ENCODE measurements around the gene MED16. TPM values are rescaled to one million over a fixed set of nuclear protein-coding genes. Genes with fewer than 3 reads are reported as not detected.
"Not testable (repeated sequence)": the region's sequence is repeated elsewhere in the genome, so short reads cannot be mapped to it uniquely, and the experiment has no call there.

The MED16 gene
- total RNA-seq, 2 donors from 2014 or later, result 29.4 to 33.6 TPM

- peak; percentile 70 for DNase-seq (ENCODE audit: low spot score)
- intact Hi-C loops (cut with DNase I), result loop anchor here in 1 of 2 donors (10.0 kb wide), 1 partner anchor 295 kb away; the partner anchor contains the start of gene SBNO2
These were observed 13.1 kb downstream of the MED16 start for GRCh38 chr19:879711-880438.

GRCh38 chr19:878751-879561 is 14.0 kb downstream of the MED16 start:
- intact Hi-C loops (cut with DNase I), result not testable (repeated sequence)
- DNase-seq (ENCODE audit: low spot score), result peak; percentile 78

DNA sequence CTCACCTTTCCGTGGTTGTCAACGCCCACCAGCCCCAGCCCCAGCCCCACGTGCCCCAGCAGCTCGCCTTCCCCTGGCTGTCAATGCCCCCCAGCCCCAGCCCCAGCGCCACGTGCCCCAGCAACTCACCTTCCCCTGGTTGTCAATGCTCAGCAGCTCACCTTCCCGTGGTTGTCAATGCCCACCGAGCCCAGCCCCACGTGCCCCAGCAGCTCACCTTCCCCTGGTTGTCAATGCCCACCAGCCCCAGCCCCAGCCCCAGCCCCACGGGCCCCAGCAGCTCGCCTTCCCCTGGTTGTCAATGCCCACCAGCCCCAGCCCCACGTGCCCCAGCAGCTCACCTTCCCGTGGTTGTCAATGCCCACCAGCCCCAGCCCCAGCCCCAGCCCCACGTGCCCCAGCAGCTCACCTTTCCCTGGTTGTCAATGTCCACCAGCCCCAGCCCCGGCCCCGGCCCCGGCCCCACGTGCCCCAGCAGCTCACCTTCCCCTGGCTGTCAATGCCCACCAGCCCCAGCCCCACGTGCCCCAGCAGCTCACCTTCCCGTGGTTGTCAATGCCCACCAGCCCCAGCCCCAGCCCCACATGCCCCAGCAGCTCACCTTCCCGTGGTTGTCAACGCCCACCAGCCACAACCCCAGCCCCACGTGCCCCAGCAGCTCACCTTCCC is 14.9 kb downstream of the MED16 start:
- intact Hi-C loops (cut with DNase I); DNase-seq (ENCODE audit: low spot score): not testable (repeated sequence)

DNA sequence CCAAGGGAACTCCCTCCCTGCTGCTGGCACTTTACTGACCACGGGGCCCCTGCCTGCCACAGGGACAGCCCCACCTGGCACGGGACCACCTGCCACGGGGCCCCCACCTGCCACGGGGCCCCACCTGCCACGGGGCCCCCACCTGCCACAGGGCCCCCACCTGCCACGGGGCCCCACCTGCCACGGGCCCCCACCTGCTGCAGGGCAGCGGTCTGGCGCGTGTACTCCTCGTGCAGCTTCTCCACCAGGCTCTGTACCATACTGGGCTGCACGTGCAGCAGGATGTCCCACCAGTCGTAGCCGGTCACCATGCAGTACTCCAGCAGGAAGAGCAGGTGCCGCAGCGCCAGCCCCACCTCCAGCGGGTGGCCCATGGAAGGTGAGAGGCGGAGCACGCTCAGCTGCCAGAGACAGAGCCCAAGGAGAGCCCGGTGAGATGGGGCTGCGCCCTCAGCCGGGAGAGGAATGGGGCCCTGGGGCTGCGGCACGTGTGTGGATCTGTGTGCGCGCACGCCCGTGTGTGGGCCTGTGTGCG is 16.1 kb downstream of the MED16 start:
- no peak for DNase-seq (ENCODE audit: low spot score)
- intact Hi-C loops (cut with DNase I), result no loop called here

DNA sequence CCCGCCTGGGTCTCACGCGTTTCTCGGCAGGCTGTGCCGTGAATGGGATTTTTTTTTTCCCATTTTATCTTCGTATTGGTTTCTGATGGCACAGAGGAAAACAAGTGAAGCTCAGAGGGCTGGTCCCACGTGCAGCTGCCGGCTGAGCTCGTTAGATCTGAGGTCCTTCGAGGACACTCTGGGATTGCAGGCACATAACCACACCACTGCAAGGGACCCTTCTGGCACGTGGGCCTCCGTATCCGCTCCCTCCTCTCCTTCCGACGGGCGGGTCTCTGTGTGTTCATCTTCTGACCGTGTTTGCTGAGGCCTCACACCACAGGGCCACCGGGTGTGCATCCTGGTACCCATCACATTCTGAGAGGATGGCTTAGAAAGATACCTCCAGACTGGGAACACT is 16.9 kb downstream of the MED16 start:
- DNase-seq (ENCODE audit: low spot score), result no peak
- intact Hi-C loops (cut with DNase I), result no loop called here

DNA sequence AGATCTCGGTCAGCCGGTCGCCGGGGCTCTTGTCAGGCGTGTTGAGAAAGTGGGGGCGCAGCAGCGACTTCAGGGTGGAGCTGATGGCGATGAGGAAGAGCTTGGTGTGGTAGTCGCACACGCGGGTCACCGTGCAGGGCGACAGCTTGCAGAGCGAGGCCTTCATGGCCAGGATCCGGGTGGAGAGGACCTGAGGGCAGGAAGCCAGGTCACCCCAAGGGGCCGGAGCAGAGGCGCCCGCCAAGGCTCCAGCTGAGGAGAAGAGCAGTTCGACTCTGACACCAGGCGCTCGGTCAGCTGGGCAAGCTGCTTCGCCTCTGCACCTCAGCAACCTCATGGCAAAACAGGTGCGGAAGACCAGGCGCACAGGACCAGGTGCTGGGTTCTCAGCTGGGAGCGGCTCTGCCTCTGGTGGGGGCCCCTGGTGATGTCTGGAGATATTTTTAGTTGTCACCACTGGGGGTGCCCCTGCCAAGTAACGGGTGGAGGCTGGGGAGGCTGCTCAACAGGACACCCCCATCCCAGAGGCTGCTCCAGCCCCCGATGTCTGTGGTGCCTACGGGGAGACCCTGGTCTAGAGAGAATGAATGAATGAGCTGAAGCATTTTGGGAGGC is 17.6 kb downstream of the MED16 start:
- no peak for DNase-seq (ENCODE audit: low spot score)
- intact Hi-C loops (cut with DNase I), result no loop called here

- intact Hi-C loops (cut with DNase I), result no loop called here
- peak; percentile 79 for DNase-seq (ENCODE audit: low spot score)
These were observed 19.4 kb downstream of the MED16 start for GRCh38 chr19:873561-874041.

DNA sequence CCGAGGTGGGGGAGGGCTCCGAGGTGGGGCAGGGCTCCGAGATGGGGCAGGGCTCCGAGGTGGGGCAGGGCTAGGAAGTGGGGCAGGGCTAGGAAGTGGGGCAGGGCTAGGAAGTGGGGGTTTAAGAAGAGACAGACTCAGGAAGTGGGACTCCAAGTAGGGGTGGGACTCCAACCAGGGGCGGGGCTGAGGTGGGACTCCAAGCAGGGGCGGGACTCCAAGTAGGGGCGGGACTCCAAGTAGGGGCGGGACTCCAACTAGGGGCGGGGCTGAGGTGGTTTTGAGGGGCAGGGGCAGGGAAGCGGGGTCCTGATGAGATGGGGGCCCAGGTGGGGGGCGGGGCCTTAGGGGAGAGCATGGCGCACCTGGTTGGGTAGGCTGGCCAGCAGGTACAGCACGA is 19.9 kb downstream of the MED16 start:
- intact Hi-C loops (cut with DNase I), result no loop called here
- no peak for DNase-seq (ENCODE audit: low spot score)

GRCh38 chr19:872266-872951 is 20.6 kb downstream of the MED16 start:
- peak; percentile 91 for DNase-seq (ENCODE audit: low spot score)
- intact Hi-C loops (cut with DNase I), result no loop called here

- DNase-seq (ENCODE audit: low spot score), result no peak
These were observed 21.3 kb downstream of the MED16 start for GRCh38 chr19:871446-872265.

DNA sequence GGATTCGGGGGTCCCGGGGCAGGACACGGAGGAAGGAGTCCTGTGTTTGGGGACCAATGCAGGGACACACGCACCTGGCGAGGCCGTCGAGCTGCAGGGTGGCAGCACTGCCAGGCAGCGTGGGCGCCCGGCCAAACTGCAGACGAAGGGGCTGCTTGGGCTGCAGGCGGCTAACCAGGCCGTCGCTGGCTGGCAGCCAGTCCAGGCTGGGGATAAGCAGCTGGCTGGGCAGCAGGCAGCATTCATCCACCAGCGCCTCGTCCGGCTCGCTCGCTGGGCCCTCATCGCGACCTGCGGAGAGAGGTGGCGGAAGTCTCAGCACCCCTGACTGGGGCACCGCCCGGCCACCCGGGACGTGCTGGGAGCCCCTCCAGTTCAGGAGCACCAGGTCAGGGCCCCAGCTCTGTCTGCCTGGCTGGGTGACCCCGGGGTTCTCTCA is 22.0 kb downstream of the MED16 start:
- DNase-seq (ENCODE audit: low spot score), result no peak
- intact Hi-C loops (cut with DNase I), result no loop called here

More at GRCh38 chr19:871446-872265, 21.3 kb downstream of the MED16 start:
- intact Hi-C loops (cut with DNase I), result no loop called here

GRCh38 chr19:870314-870713 is 22.7 kb downstream of the MED16 start:
- intact Hi-C loops (cut with DNase I), result no loop called here
- no peak for DNase-seq (ENCODE audit: low spot score)

GRCh38 chr19:869245-870177 is 23.5 kb downstream of the MED16 start:
- intact Hi-C loops (cut with DNase I), result no loop called here
- DNase-seq (ENCODE audit: low spot score), result peak; percentile 95

DNA sequence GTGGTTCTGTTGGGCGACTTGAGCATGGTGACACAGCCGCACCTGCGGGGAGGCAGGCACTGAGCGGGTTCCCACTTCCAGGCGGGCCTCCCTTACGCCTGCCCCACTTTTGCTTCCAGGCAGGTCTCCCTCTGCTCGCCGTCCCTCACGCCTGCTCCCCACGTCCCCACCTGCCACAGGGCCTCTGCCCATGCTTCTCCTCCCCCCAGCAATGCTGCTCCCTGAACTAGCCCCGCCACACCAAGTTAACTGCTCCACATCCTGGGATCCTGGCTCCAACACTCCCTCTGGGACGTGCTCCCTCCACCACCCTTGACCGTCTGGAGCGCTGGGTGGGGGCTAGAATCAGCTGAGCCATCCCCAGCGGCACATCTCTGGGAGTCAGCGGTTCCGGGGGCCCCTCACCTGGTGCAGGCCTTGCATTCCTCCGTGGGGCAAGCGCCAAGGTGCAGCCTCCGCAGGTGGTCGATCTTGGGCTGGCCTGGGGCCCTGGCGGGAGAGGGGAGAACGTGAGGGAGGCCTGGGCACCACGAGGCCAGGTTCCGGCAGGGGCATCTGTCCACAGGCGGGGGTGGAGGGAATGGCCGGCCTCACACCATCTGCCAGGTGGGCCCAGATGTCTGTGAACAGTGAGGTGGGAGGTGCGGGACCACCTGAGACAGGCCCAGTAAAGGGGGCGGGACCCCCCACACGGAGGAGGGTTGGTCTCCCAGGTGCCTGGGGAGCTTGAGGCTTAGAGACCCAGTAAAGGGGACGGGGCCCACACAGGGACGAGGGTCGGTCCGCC is 24.3 kb downstream of the MED16 start:
- intact Hi-C loops (cut with DNase I), result no loop called here
- DNase-seq (ENCODE audit: low spot score), result no peak

GRCh38 chr19:867855-868457 is 25.0 kb downstream of the MED16 start:
- intact Hi-C loops (cut with DNase I), result no loop called here
- DNase-seq (ENCODE audit: low spot score), result no peak

All from posterior vena cava (tissue), 2 donors.